GM19239 (cell line): ENCODE results near the gene SYNC.

ENCODE experiments used
- DNase-seq: peaks from one replicate; pipeline ENCODE4 v3.0.0; 2011; ENCODE audit warnings: low spot score; ENCODE audit not compliant: insufficient read length
- FAIRE-seq: peaks from 2 replicates; lab custom pipeline; 2011; peaks lifted over from hg19 to GRCh38; lab: Jason Lieb, UNC

Gene SYNC

GRCh38 chr1:32702599-32703478 lies at the start of gene SYNC:
Gene SYNC, minus strand, starts transcription at chr1:32702770. Its CDS starts 110 bp downstream, at chr1:32702660.
- FAIRE-seq: no peak
- DNase-seq: no peak

- no peak for DNase-seq
- FAIRE-seq: no peak
These were observed 47.2 kb upstream of the SYNC start for GRCh38 chr1:32749771-32750170.

GRCh38 chr1:32749332-32749731 lies 46.8 kb upstream of the SYNC start:
- FAIRE-seq (no peak), DNase-seq (no peak)

- no peak for DNase-seq
- FAIRE-seq: no peak
These were observed 46.4 kb upstream of the SYNC start for GRCh38 chr1:32748926-32749325.

- FAIRE-seq (no peak), DNase-seq (no peak)
These were observed 45.8 kb upstream of the SYNC start for GRCh38 chr1:32748348-32748747.

GRCh38 chr1:32746130-32746529 lies 43.6 kb upstream of the SYNC start:
- DNase-seq (no peak), FAIRE-seq (no peak)

GRCh38 chr1:32744071-32744425 lies 41.5 kb upstream of the SYNC start:
- DNase-seq: no peak
- no peak for FAIRE-seq

GRCh38 chr1:32743380-32744070 lies 41.0 kb upstream of the SYNC start:
- no peak for DNase-seq
- no peak for FAIRE-seq

- FAIRE-seq (no peak), DNase-seq (no peak)
These were observed 40.4 kb upstream of the SYNC start for GRCh38 chr1:32742956-32743355.

- DNase-seq (no peak), FAIRE-seq (no peak)
These were observed 39.8 kb upstream of the SYNC start for GRCh38 chr1:32742199-32742947.

- no peak for DNase-seq
These were observed 39.0 kb upstream of the SYNC start for GRCh38 chr1:32741413-32742198.

GRCh38 chr1:32741059-32741412 lies 38.5 kb upstream of the SYNC start:
- FAIRE-seq (no peak), DNase-seq (no peak)

More at GRCh38 chr1:32741413-32742198, 39.0 kb upstream of the SYNC start:
- FAIRE-seq: no peak

GRCh38 chr1:32736812-32737791 lies 34.5 kb upstream of the SYNC start:
- FAIRE-seq: no peak
- DNase-seq: no peak

GRCh38 chr1:32733582-32734321 lies 31.2 kb upstream of the SYNC start:
- no peak for DNase-seq
- no peak for FAIRE-seq

- no peak for FAIRE-seq
- DNase-seq: no peak
These were observed 26.9 kb upstream of the SYNC start for GRCh38 chr1:32729254-32730046.

GRCh38 chr1:32728413-32729077 lies 26.0 kb upstream of the SYNC start:
- FAIRE-seq (no peak), DNase-seq (no peak)

- FAIRE-seq: no peak
These were observed 25.3 kb upstream of the SYNC start for GRCh38 chr1:32727876-32728275.

More at GRCh38 chr1:32727876-32728275, 25.3 kb upstream of the SYNC start:
- DNase-seq: no peak
